HG03558 (cell line): ENCODE results near the gene SEPTIN6.

Source experiments
- ATAC-seq: cut with Tn5 transposase; IDR thresholded peaks from one replicate; pipeline ENCODE4 v1.9.1; 2021; ENCODE audit warnings: moderate number of reproducible peaks; ENCODE audit not compliant: unreplicated experiment; ENCODE audit errors: extremely low read depth

Gene SEPTIN6

GRCh38 chrX:119693040-119693995 is at the start of gene SEPTIN6:
Gene SEPTIN6, minus strand, starts transcription at chrX:119693168. Its CDS starts 63 bp downstream, at chrX:119693105.
- peak; percentile 33 for ATAC-seq

- ATAC-seq: no peak
Measured at GRCh38 chrX:119738742-119739141, 45.8 kb upstream of the SEPTIN6 start.

GRCh38 chrX:119736206-119736764 is 43.3 kb upstream of the SEPTIN6 start:
- ATAC-seq: no peak

GRCh38 chrX:119735467-119735866 is 42.5 kb upstream of the SEPTIN6 start:
- ATAC-seq: no peak

- ATAC-seq: no peak
Measured at GRCh38 chrX:119734897-119735339, 42.0 kb upstream of the SEPTIN6 start.

- ATAC-seq: no peak
Measured at GRCh38 chrX:119729408-119730201, 36.6 kb upstream of the SEPTIN6 start.

GRCh38 chrX:119728487-119728886 is 35.5 kb upstream of the SEPTIN6 start:
- no peak for ATAC-seq

GRCh38 chrX:119726900-119727555 is 34.1 kb upstream of the SEPTIN6 start:
- no peak for ATAC-seq

GRCh38 chrX:119721926-119722325 is 29.0 kb upstream of the SEPTIN6 start:
- ATAC-seq: no peak

- ATAC-seq: no peak
Measured at GRCh38 chrX:119721487-119721886, 28.5 kb upstream of the SEPTIN6 start.

GRCh38 chrX:119709630-119710029 is 16.7 kb upstream of the SEPTIN6 start:
- ATAC-seq: no peak

- ATAC-seq: no peak
Measured at GRCh38 chrX:119708936-119709335, 16.0 kb upstream of the SEPTIN6 start.

- peak; percentile 73 for ATAC-seq
Measured at GRCh38 chrX:119706616-119707015, 13.6 kb upstream of the SEPTIN6 start.

GRCh38 chrX:119698845-119699244 is 5.9 kb upstream of the SEPTIN6 start:
- ATAC-seq: no peak

GRCh38 chrX:119696251-119696890 is 3.4 kb upstream of the SEPTIN6 start:
- ATAC-seq: no peak

GRCh38 chrX:119695535-119696050 is 2.6 kb upstream of the SEPTIN6 start:
- no peak for ATAC-seq

GRCh38 chrX:119694601-119695534 is 1.9 kb upstream of the SEPTIN6 start:
- no peak for ATAC-seq

- no peak for ATAC-seq
Measured at GRCh38 chrX:119693996-119694451, 1.1 kb upstream of the SEPTIN6 start.
